D721Med (cell line): ENCODE measurements around the gene SPTSSB.
A peak's percentile ranks its signal among the peaks of the same experiment; 100 is the strongest.

ENCODE experiments used
- DNase-seq: peaks from one replicate; pipeline ENCODE4 v3.0.0; 2011; ENCODE audit warnings: low spot score; ENCODE audit not compliant: insufficient read length
- FAIRE-seq: peaks from 2 replicates; lab custom pipeline; 2011; peaks lifted over from hg19 to GRCh38; lab: Jason Lieb, UNC
- CTCF ChIP-seq: IDR thresholded peaks from 2 replicates; pipeline ENCODE4 v1.5.1; 2012; ENCODE audit warnings: mild to moderate bottlenecking, control low read depth; ENCODE audit not compliant: insufficient read depth; ENCODE audit errors: missing control alignments

The SPTSSB gene

DNA sequence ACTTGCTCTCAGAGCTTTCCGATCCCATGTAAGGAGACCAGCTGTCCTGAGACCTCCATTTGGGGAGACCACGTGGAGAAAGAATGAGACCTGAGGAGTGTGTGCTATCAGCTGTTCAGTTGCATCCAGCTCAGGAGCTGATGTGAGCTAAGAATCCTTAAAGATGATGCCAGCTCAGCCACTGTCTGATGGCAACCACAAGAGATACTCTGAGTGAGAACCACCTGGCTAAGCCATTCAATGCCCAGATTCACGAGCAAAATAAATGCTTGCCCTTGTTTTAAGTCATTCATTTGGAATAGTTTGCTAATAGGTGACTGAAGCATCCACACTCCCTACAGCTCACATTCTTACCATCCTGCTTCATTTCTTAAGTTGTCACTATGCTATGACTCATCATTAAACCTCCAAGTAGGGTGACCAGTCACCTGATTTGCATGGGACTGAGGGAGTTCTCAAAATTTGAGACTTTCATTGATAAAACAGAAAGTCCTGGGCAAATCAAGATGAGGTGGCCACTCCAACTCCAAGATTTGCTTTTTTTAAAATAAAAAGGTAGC lies 56.4 kb downstream of the SPTSSB start:
- TF ChIP-seq CTCF: no peak
- FAIRE-seq (no peak), DNase-seq (no peak)

GRCh38 chr3:161310649-161311423 lies 60.5 kb downstream of the SPTSSB start:
- TF ChIP-seq CTCF: no peak
- FAIRE-seq (no peak), DNase-seq (no peak)

- TF ChIP-seq CTCF: peak; percentile 35
- DNase-seq (no peak), FAIRE-seq (no peak)
Measured at GRCh38 chr3:161305095-161305991, 66.0 kb downstream of the SPTSSB start.

DNA sequence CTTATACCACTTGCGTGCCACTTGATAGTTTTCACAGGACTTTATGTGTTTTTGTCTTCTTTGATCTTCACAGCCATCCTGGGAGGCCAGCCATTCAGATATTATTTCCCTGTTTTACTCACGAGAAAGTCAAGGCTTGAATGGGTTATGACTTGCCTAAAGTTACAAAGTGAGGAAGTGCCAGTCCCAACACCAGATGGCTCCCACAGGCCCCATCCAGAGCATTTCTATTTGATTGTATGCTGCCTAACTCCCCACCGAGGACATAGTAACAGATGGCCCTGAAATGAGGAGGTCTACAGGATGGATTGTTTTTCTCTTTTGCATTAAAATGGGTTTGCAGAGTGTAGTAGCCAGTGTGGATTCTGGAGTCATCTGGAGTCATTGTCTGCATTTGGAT lies 74.5 kb downstream of the SPTSSB start:
- DNase-seq: no peak
- TF ChIP-seq CTCF: no peak
- FAIRE-seq: no peak

DNA sequence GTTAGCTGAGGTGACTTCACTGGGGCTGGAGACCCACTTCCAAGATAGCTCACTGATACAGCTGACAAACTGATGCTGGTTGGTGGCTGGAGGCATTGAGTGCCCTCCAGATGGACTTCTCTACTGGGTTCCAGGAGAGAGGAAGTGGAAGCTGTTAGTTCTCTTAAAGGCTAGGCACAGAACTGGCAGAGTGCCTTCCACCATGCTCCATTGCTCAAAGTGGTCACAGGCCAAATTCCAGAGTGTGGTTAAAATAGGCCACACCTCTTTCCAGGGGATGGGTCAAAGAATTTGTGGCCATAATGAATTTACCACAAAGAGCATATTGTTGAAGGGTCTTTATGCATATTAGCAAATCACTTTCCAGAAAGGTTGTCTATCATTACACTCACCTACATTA lies 76.0 kb downstream of the SPTSSB start:
- no peak for TF ChIP-seq CTCF
- DNase-seq (no peak), FAIRE-seq (no peak)
